Measurements from ENCODE around the gene SMC3. TPM values are rescaled to one million over a fixed set of nuclear protein-coding genes. Genes with fewer than 3 reads are reported as not detected.
A peak's percentile ranks its signal among the peaks of the same experiment; 100 is the strongest.
"Not testable (repeated sequence)": the region's sequence is repeated elsewhere in the genome, so short reads cannot be mapped to it uniquely, and the experiment has no call there.

The SMC3 gene
- total RNA-seq = 10 to 100 TPM; 23.8 to 24.4 TPM
- long read RNA-seq, full-length matches to known transcripts = 3 of 16 reads
- long read RNA-seq, partial matches to known transcripts = 13 of 16 reads
- long read RNA-seq, other reads (novel, unspliced or antisense) = 0 of 16 reads

GRCh38 chr10:110567201-110568054, at the start of gene SMC3:
SMC3 (plus strand) TSS chr10:110567695; CDS start chr10:110567817, 122 bp downstream.
- intact Hi-C loops (cut with DNase I) = no loop called here
- peak; percentile 94 for DNase-seq

GRCh38 chr10:110522365-110522988, 45.0 kb upstream of the SMC3 start:
- intact Hi-C loops (cut with DNase I) = no loop called here
- no peak for DNase-seq

More at GRCh38 chr10:110567201-110568054, at the start of gene SMC3:
- peak; percentile 96 to 97 for ATAC-seq

GRCh38 chr10:110523736-110524135, 43.8 kb upstream of the SMC3 start:
- intact Hi-C loops (cut with DNase I) = no loop called here
- ATAC-seq (no peak), DNase-seq (no peak)

More at GRCh38 chr10:110522365-110522988, 45.0 kb upstream of the SMC3 start:
- ATAC-seq = no peak

- DNase-seq (no peak), ATAC-seq (no peak)
- intact Hi-C loops (cut with DNase I) = no loop called here
Observed at GRCh38 chr10:110524179-110524858, 43.2 kb upstream of the SMC3 start.

- DNase-seq = no peak
- intact Hi-C loops (cut with DNase I) = no loop called here
- ATAC-seq = no peak
Observed at GRCh38 chr10:110524859-110525232, 42.6 kb upstream of the SMC3 start.

GRCh38 chr10:110525349-110526260, 41.9 kb upstream of the SMC3 start:
- ATAC-seq = peak in 1 of 2 donors; percentile 29
- intact Hi-C loops (cut with DNase I) = no loop called here
- DNase-seq = no peak

- intact Hi-C loops (cut with DNase I) = no loop called here
- no peak for DNase-seq
- peak in 1 of 2 donors; percentile 11 for ATAC-seq
Observed at GRCh38 chr10:110527731-110528171, 39.7 kb upstream of the SMC3 start.

GRCh38 chr10:110528224-110528996, 39.1 kb upstream of the SMC3 start:
- no peak for DNase-seq
- no peak for ATAC-seq
- intact Hi-C loops (cut with DNase I) = no loop called here

GRCh38 chr10:110528997-110529524, 38.4 kb upstream of the SMC3 start:
- ATAC-seq; intact Hi-C loops (cut with DNase I); DNase-seq: not testable (repeated sequence)

GRCh38 chr10:110529596-110530011, 37.9 kb upstream of the SMC3 start:
- intact Hi-C loops (cut with DNase I) = no loop called here
- ATAC-seq = no peak
- no peak for DNase-seq

- ATAC-seq (peak; percentile 92), DNase-seq (peak; percentile 76)
- intact Hi-C loops (cut with DNase I) = no loop called here
Observed at GRCh38 chr10:110530131-110530831, 37.2 kb upstream of the SMC3 start.

- intact Hi-C loops (cut with DNase I) = no loop called here
- DNase-seq = no peak
- ATAC-seq = no peak
Observed at GRCh38 chr10:110531687-110532086, 35.8 kb upstream of the SMC3 start.

- intact Hi-C loops (cut with DNase I) = not testable (repeated sequence)
Observed at GRCh38 chr10:110532628-110533027, 34.9 kb upstream of the SMC3 start.

GRCh38 chr10:110533149-110533548, 34.3 kb upstream of the SMC3 start:
- ATAC-seq (no peak), DNase-seq (no peak)
- intact Hi-C loops (cut with DNase I) = no loop called here

More at GRCh38 chr10:110532628-110533027, 34.9 kb upstream of the SMC3 start:
- ATAC-seq, DNase-seq: not testable (repeated sequence)

- intact Hi-C loops (cut with DNase I) = loop anchor here in 1 of 2 donors (2.0 kb wide), 1 partner anchor 224 kb away; no protein-coding TSS in a partner anchor
- DNase-seq = no peak
Observed at GRCh38 chr10:110534571-110534970, 32.9 kb upstream of the SMC3 start.

More at GRCh38 chr10:110534571-110534970, 32.9 kb upstream of the SMC3 start:
- ATAC-seq = no peak

All from left cardiac atrium (tissue), 4 donors.